Measurements from ENCODE around the gene NR2F1.
A peak's percentile ranks its signal among the peaks of the same experiment; 100 is the strongest.
"Not testable (repeated sequence)": the region's sequence is repeated elsewhere in the genome, so short reads cannot be mapped to it uniquely, and the experiment has no call there.

NR2F1 gene

GRCh38 chr5:93582677-93583438 is at the start of gene NR2F1:
Gene NR2F1, plus strand, starts transcription at chr5:93583222. Its CDS starts 1,802 bp downstream, at chr5:93585024.
- no peak within 1 kb of the TSS for H3K27ac ChIP-seq
- H3K9me3 ChIP-seq: no peaks in the 10 kb centered on the region
- no peak for TF ChIP-seq CTCF (IDR thresholded peaks at IDR 0.05)
- H3K4me1 ChIP-seq (ENCODE audit: control insufficient read depth in 1 of 2, insufficient read depth in 1 of 2, low read depth in 1 of 2, low read length in 1 of 2): peaks cover 36 to 51% of the 10 kb centered on the region in 2 experiments
- H3K27me3 ChIP-seq: peaks cover 100% of the 10 kb centered on the region
- no peaks in the 10 kb centered on the region for H3K36me3 ChIP-seq
- peak within 1 kb of the TSS; percentile 38 to 43 for H3K4me3 ChIP-seq (ENCODE audit: low read depth in 1 of 2, low read length in 1 of 2)

GRCh38 chr5:93545872-93546271 is 37.1 kb upstream of the NR2F1 start:
- H3K36me3 ChIP-seq: no peaks in the 10 kb centered on the region
- no peak for TF ChIP-seq CTCF (IDR thresholded peaks at IDR 0.05)
- H3K27me3 ChIP-seq: peaks cover 14% of the 10 kb centered on the region
- no peaks in the 10 kb centered on the region for H3K9me3 ChIP-seq
- H3K4me1 ChIP-seq (ENCODE audit: control insufficient read depth in 1 of 2, insufficient read depth in 1 of 2, low read depth in 1 of 2, low read length in 1 of 2): no peaks in the 10 kb centered on the region
- no peak overlapping the region for H3K4me3 ChIP-seq (ENCODE audit: low read depth in 1 of 2, low read length in 1 of 2)
- no peak overlapping the region for H3K27ac ChIP-seq

DNA sequence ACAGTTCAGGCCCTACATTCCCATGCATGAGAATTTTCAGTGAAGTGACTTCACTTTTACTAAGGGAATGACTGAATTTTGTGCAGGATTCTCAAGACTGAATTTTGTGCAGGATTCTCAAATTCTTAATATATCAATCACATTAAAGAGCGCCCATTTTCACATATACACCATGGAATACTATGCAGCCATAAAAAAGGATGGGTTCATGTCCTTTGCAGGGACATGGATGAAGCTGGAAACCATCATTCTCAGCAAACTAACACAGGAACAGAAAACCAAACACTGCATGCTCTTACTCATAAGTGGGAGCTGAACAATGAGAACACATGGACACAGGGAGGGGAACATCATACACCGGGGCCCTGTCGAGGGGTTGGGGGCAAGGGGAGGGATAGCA is 33.4 kb upstream of the NR2F1 start:
- peaks cover 37% of the 10 kb centered on the region for H3K27me3 ChIP-seq
- H3K27ac ChIP-seq; H3K4me1 ChIP-seq (ENCODE audit: control insufficient read depth in 1 of 2, insufficient read depth in 1 of 2, low read depth in 1 of 2, low read length in 1 of 2); H3K9me3 ChIP-seq; H3K36me3 ChIP-seq; H3K4me3 ChIP-seq (ENCODE audit: low read depth in 1 of 2, low read length in 1 of 2): not testable (repeated sequence)

DNA sequence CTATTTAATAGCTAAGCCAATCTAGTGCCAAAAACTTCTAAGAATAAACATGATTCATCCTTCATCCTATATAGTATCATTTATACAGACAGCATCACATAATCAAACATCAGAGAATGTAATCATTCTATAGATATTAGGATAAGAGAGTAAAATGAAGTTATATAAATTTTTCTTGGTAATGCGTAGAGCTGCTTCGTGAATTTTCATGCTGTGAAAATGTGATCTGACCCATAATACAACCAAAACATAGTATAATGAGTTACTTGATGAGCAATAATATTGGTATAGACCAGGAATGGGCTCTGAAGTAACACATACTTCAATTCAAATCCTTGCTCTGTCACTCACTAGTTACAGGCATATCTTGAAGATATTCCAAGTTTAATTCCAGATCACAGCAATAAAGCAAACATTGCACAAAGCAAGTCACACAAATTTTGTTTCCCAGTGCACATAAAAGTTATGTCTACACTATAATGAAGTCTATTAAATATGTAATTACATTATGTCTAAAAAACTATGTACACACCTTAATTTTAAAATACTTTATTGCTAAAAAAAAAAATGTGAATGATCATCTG is 25.9 kb upstream of the NR2F1 start:
- Histone ChIP-seq H3K4me3 (ENCODE audit: low read depth in 1 of 2, low read length in 1 of 2) (no peak overlapping the region), H3K9me3 (no peaks in the 10 kb centered on the region), H3K27ac (no peak overlapping the region), H3K4me1 (ENCODE audit: control insufficient read depth in 1 of 2, insufficient read depth in 1 of 2, low read depth in 1 of 2, low read length in 1 of 2) (no peaks in the 10 kb centered on the region), H3K36me3 (no peaks in the 10 kb centered on the region), H3K27me3 (peaks cover 45% of the 10 kb centered on the region)
- no peak for TF ChIP-seq CTCF (IDR thresholded peaks at IDR 0.05)

GRCh38 chr5:93566091-93566490 is 16.9 kb upstream of the NR2F1 start:
- peaks cover 6 to 10% of the 10 kb centered on the region in 2 experiments for H3K4me1 ChIP-seq (ENCODE audit: control insufficient read depth in 1 of 2, insufficient read depth in 1 of 2, low read depth in 1 of 2, low read length in 1 of 2)
- no peak overlapping the region for H3K4me3 ChIP-seq (ENCODE audit: low read depth in 1 of 2, low read length in 1 of 2)
- H3K27me3 ChIP-seq: peaks cover 93% of the 10 kb centered on the region
- H3K9me3 ChIP-seq: no peaks in the 10 kb centered on the region
- no peak for TF ChIP-seq CTCF (IDR thresholded peaks at IDR 0.05)
- H3K36me3 ChIP-seq: no peaks in the 10 kb centered on the region
- no peak overlapping the region for H3K27ac ChIP-seq

DNA sequence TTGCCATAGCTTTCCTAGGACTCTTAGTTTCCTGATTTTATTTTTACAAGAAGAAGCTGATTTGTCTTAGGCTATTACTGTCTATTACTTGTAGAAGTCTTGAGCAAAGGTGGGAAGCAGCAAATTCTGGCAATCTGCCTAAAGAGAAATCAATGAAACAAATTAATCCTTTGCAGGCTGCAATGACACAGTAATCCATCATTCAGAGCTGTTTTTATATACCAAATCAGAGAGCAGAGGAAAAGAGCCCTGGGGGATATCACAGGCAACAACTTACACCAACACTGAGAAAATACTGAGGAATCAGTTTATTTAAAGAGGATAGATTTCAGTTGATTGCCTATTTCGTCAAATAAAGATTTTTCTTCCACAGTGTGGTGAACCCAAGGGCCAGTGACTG is 15.6 kb upstream of the NR2F1 start:
- H3K36me3 ChIP-seq: no peaks in the 10 kb centered on the region
- no peaks in the 10 kb centered on the region for H3K9me3 ChIP-seq
- H3K27ac ChIP-seq: no peak overlapping the region
- no peak overlapping the region for H3K4me3 ChIP-seq (ENCODE audit: low read depth in 1 of 2, low read length in 1 of 2)
- no peak for TF ChIP-seq CTCF (IDR thresholded peaks at IDR 0.05)
- H3K4me1 ChIP-seq (ENCODE audit: control insufficient read depth in 1 of 2, insufficient read depth in 1 of 2, low read depth in 1 of 2, low read length in 1 of 2): peaks cover 6 to 13% of the 10 kb centered on the region in 2 experiments
- peaks cover 98% of the 10 kb centered on the region for H3K27me3 ChIP-seq

Measured in neutrophil (primary cell).